Neutrophil (primary cell): ENCODE results near the gene OR10H4.
"Not testable (repeated sequence)": the region's sequence is repeated elsewhere in the genome, so short reads cannot be mapped to it uniquely, and the experiment has no call there.

Source experiments
- H3K27ac ChIP-seq: fragments of 200-600 bp; sonication (generic); 2 replicates; pipeline ENCODE4 v1.5.1; 2016; ENCODE audit warnings: mild to moderate bottlenecking, moderate library complexity
- H3K27me3 ChIP-seq: fragments of 200-600 bp; sonication (generic); 2 replicates; pipeline ENCODE4 v1.6.0; 2016; ENCODE audit warnings: mild to moderate bottlenecking
- H3K36me3 ChIP-seq: fragments of 200-600 bp; sonication (generic); 2 replicates; pipeline ENCODE4 v1.5.1; 2017
- H3K4me1 ChIP-seq, 2 experiments: fragments of 200-600 bp in 1 of 2; sonication (generic) in 1 of 2; 1 replicate in 1 of 2; 2 replicates in 1 of 2; pipeline versions ENCODE4 v1.5.1 to v1.6.1; 2013 to 2016; ENCODE audit warnings: low read depth in 1 of 2, low read length in 1 of 2, mild to moderate bottlenecking in 1 of 2, moderate library complexity in 1 of 2; ENCODE audit not compliant: control insufficient read depth in 1 of 2, insufficient read depth in 1 of 2
- H3K4me3 ChIP-seq, 2 experiments: fragments of 200-600 bp in 1 of 2; sonication (generic) in 1 of 2; 1 replicate in 1 of 2; 2 replicates in 1 of 2; pipeline ENCODE4 v1.5.1; 2013 to 2016; ENCODE audit warnings: low read depth in 1 of 2, low read length in 1 of 2, mild to moderate bottlenecking in 1 of 2, moderate library complexity in 1 of 2
- H3K9me3 ChIP-seq: fragments of 200-600 bp; sonication (generic); 2 replicates; pipeline ENCODE4 v1.5.1; 2016
- CTCF ChIP-seq: fragments of 200-600 bp; sonication (generic); IDR thresholded peaks from 2 replicates; pipeline ENCODE4 v1.5.1; 2016; ENCODE audit warnings: antibody characterized with exemption

Gene OR10H4

DNA sequence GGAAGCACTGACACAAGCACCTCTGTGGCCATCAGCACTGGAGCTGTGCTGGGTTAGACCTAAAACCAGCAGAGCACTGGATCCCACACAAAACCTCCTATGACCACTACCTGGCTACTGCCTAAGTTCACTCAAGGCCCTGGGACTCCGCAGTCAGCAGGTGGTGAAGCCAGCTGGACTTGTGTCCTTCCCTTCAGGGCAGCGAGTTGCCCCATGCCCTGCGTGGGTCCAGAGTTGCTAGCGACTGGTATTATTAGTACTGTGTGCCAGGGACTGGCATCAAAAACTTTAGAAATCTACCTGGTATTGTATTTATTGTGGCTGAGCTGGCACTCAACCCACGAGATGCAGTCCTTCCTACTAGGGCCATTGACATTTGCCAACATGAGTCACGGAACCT lies 6.0 kb downstream of the OR10H4 start:
- no peak for TF ChIP-seq CTCF
- Histone ChIP-seq H3K4me1 (no peaks in the 10 kb centered on the region), H3K36me3 (no peaks in the 10 kb centered on the region), H3K27ac (no peak overlapping the region), H3K27me3 (peaks cover 20% of the 10 kb centered on the region), H3K9me3 (no peaks in the 10 kb centered on the region), H3K4me3 (no peak overlapping the region)

- H3K27me3 ChIP-seq, result no peaks in the 10 kb centered on the region
- no peaks in the 10 kb centered on the region for H3K36me3 ChIP-seq
- H3K4me3 ChIP-seq, result no peak overlapping the region
- H3K4me1 ChIP-seq, result no peaks in the 10 kb centered on the region
- no peaks in the 10 kb centered on the region for H3K9me3 ChIP-seq
- H3K27ac ChIP-seq, result no peak overlapping the region
- TF ChIP-seq CTCF, result no peak
Measured at GRCh38 chr19:15962319-15962718, 13.5 kb downstream of the OR10H4 start.

DNA sequence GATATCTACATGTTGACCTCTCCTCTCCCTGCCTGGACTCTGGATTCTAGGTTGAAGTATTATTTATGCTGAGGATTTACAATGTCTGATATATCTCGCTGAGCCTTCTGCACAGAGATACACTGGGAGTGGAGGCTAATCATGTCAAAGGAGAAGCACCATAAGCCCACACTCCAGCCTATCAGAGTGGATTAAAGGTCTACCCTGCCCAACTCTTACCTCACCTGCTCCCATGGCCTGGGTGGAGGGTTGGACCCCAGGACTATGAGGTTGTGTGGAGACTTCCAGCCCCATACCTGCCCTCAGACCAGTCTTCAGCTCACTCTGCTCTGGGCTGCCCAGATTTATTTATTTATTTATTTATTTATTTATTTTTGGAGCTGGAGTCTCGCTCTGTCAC lies 15.4 kb downstream of the OR10H4 start:
- Histone ChIP-seq H3K36me3 (no peaks in the 10 kb centered on the region), H3K27ac (no peak overlapping the region), H3K4me3 (no peak overlapping the region), H3K27me3 (no peaks in the 10 kb centered on the region), H3K9me3 (no peaks in the 10 kb centered on the region), H3K4me1 (no peaks in the 10 kb centered on the region)
- no peak for TF ChIP-seq CTCF

DNA sequence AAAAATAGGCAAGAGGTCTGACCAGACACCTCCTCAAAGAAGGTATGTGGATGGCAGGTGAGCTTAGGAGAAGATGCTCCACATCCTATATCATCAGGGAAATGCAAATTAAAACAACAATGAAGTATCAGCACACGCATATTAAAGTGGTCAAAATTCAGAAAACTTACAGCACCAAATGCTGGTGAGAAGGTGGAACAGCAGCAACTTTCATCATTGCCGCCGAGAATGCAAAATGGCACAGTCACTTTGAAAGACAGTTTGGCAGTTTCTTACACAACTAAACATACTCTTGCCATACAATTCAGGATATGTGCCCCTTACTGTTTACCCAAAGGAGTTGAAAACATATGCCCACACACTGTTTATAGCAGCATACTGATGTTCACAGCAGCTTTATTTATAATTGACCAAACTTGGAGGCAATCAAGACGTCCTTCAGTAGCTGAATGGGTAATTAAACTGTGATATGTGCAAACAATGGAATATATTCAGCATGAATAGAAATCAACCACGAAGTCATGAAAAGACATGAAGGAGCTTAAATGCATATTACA lies 22.5 kb downstream of the OR10H4 start:
- Histone ChIP-seq H3K27me3 (peaks cover 5% of the 10 kb centered on the region), H3K27ac (no peak overlapping the region), H3K9me3 (no peaks in the 10 kb centered on the region), H3K4me3 (no peak overlapping the region), H3K36me3 (no peaks in the 10 kb centered on the region), H3K4me1 (no peaks in the 10 kb centered on the region)
- no peak for TF ChIP-seq CTCF

GRCh38 chr19:15972043-15972442 lies 23.2 kb downstream of the OR10H4 start:
- H3K27me3 ChIP-seq, H3K9me3 ChIP-seq, H3K4me3 ChIP-seq, H3K27ac ChIP-seq, H3K36me3 ChIP-seq, H3K4me1 ChIP-seq: not testable (repeated sequence)

DNA sequence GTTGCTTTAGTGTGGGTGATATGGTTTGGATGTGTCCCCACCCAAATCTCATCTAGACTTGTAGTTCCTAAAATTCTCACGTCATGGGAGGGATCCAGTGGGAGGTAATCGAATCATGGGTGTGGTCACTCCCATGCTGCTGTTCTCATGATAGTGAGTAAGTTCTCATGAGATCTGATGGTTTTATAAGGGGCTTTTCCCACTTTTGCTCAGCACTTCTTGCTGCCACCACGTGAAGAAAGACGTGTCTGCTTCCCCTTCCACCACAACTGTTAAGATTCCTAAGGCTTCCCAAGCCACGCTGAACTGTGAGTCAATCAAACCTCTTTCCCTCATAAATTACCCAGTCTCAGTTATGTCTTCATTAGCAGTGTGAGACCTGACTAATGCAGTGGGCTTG lies 26.0 kb downstream of the OR10H4 start:
- Histone ChIP-seq H3K4me3 (no peak overlapping the region), H3K27me3 (peaks cover 5% of the 10 kb centered on the region), H3K27ac (no peak overlapping the region), H3K4me1 (no peaks in the 10 kb centered on the region), H3K36me3 (no peaks in the 10 kb centered on the region), H3K9me3 (no peaks in the 10 kb centered on the region)
- TF ChIP-seq CTCF, result no peak
